ENCODE measurements around the gene SOWAHB.

DNA sequence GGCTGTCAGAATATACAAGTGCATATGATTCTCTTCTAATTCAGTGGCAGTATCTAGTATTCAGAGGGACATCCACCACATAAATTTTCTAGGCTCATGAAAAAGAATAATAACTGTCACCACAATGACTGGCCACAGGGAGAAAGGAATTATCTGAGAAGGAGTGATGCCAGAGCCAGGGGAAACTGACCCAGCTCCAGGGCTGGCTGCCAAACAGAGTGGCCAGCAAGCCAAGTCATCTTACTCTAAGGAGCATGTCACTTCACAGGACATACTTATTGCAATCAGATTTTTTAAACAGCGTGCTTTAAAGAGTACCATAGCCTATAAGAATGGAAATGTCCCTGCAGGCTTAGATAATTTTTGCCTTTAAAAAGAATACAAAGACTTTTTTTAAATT is 45.8 kb upstream of the SOWAHB start:
- no peak for TF ChIP-seq CTCF (IDR thresholded peaks at IDR 0.05)
- no peak for TF ChIP-seq ZFX (IDR thresholded peaks at IDR 0.05; ENCODE audit: borderline replicate concordance)
